H9 (cell line): ENCODE results near the gene NOSIP. TPM values are rescaled to one million over a fixed set of nuclear protein-coding genes. Genes with fewer than 3 reads are reported as not detected.

Source experiments
- DNase-seq: peaks from one replicate; pipeline ENCODE4 v3.0.0-alpha.2; 2017
- H2AFZ ChIP-seq: one replicate; pipeline ENCODE4 v1.6.1; 2013; ENCODE audit warnings: mild to moderate bottlenecking, low read length, control low read depth, moderate library complexity
- H2AK5ac ChIP-seq: 2 replicates; pipeline ENCODE4 v1.6.1; 2013; ENCODE audit warnings: low read length, control low read depth, mixed read lengths; ENCODE audit not compliant: insufficient read length
- H2BK120ac ChIP-seq: one replicate; pipeline ENCODE4 v1.6.1; 2013; ENCODE audit warnings: low read depth, mild to moderate bottlenecking, low read length, control low read depth, inconsistent platforms; ENCODE audit not compliant: poor library complexity, severe bottlenecking
- H2BK12ac ChIP-seq: 2 replicates; pipeline ENCODE4 v1.6.1; 2013; ENCODE audit warnings: low read length, control low read depth, mixed read lengths, low read depth; ENCODE audit not compliant: insufficient read length
- H2BK15ac ChIP-seq: 2 replicates; pipeline ENCODE4 v1.6.1; 2013; ENCODE audit warnings: low read depth, low read length, control low read depth
- H2BK20ac ChIP-seq: one replicate; pipeline ENCODE4 v1.6.1; 2013; ENCODE audit warnings: low read depth, mild to moderate bottlenecking, low read length, control low read depth, inconsistent platforms; ENCODE audit not compliant: poor library complexity, severe bottlenecking
- H2BK5ac ChIP-seq: 2 replicates; pipeline ENCODE4 v1.6.1; 2013; ENCODE audit warnings: low read length, control low read depth, mixed read lengths; ENCODE audit not compliant: insufficient read length
- H3K14ac ChIP-seq: 2 replicates; pipeline ENCODE4 v1.6.1; 2013; ENCODE audit warnings: low read length, control low read depth; ENCODE audit not compliant: insufficient read depth
- H3K18ac ChIP-seq: 2 replicates; pipeline ENCODE4 v1.6.1; 2013; ENCODE audit warnings: low read depth, mild to moderate bottlenecking, mixed read lengths, low read length, control low read depth; ENCODE audit not compliant: insufficient read length
- H3K23ac ChIP-seq: 2 replicates; pipeline ENCODE4 v1.6.1; 2013; ENCODE audit warnings: low read length, control low read depth, mixed read lengths, low read depth; ENCODE audit not compliant: insufficient read length
- H3K23me2 ChIP-seq: 2 replicates; pipeline ENCODE4 v1.6.1; 2013; ENCODE audit warnings: low read depth, mild to moderate bottlenecking, mixed read lengths, low read length, control low read depth; ENCODE audit not compliant: insufficient read length, poor library complexity, severe bottlenecking
- H3K27ac ChIP-seq: 2 replicates; pipeline ENCODE4 v1.5.1; 2013; ENCODE audit warnings: low read length, control low read depth, mixed read lengths, low read depth; ENCODE audit not compliant: insufficient read length
- H3K27me3 ChIP-seq: 2 replicates; pipeline ENCODE4 v1.6.1; 2013; ENCODE audit warnings: low read length, control low read depth, inconsistent platforms; ENCODE audit not compliant: insufficient read depth
- H3K4ac ChIP-seq: 2 replicates; pipeline ENCODE4 v1.6.1; 2013; ENCODE audit warnings: low read depth, mild to moderate bottlenecking, control low read depth, inconsistent platforms, low read length, moderate library complexity
- H3K4me1 ChIP-seq: 2 replicates; pipeline ENCODE4 v1.6.1; 2013; ENCODE audit warnings: low read length, control low read depth, inconsistent platforms; ENCODE audit not compliant: insufficient read depth
- H3K4me2 ChIP-seq: 2 replicates; pipeline ENCODE4 v1.6.1; 2013; ENCODE audit warnings: low read length, control low read depth, mixed read lengths; ENCODE audit not compliant: insufficient read length, insufficient read depth
- H3K56ac ChIP-seq: 2 replicates; pipeline ENCODE4 v1.6.1; 2013; ENCODE audit warnings: low read depth, mild to moderate bottlenecking, mixed read lengths, low read length, control low read depth; ENCODE audit not compliant: insufficient read length
- H3K79me1 ChIP-seq: 2 replicates; pipeline ENCODE4 v1.6.1; 2013; ENCODE audit warnings: low read depth, mild to moderate bottlenecking, moderate library complexity, low read length, control low read depth, inconsistent platforms; ENCODE audit not compliant: insufficient read depth, poor library complexity, severe bottlenecking
- H3K79me2 ChIP-seq: 2 replicates; pipeline ENCODE4 v1.6.1; 2013; ENCODE audit warnings: low read length, control low read depth, inconsistent platforms; ENCODE audit not compliant: insufficient read depth
- H3K9ac ChIP-seq: 2 replicates; pipeline ENCODE4 v1.6.1; 2013; ENCODE audit warnings: low read length, control low read depth, mixed read lengths; ENCODE audit not compliant: insufficient read length; ENCODE audit errors: extremely low read depth
- H3K9me3 ChIP-seq: one replicate; pipeline ENCODE4 v1.6.1; 2013; ENCODE audit warnings: low read depth, low read length, inconsistent platforms; ENCODE audit not compliant: control insufficient read depth
- H3T11ph ChIP-seq: one replicate; pipeline ENCODE4 v1.6.1; 2013; ENCODE audit warnings: mild to moderate bottlenecking, low read length, control low read depth, inconsistent platforms
- H4K20me1 ChIP-seq: one replicate; pipeline ENCODE4 v1.6.1; 2013; ENCODE audit not compliant: control insufficient read depth, insufficient read length, insufficient read depth
- H4K5ac ChIP-seq: 2 replicates; pipeline ENCODE4 v1.6.1; 2013; ENCODE audit warnings: low read depth, mild to moderate bottlenecking, mixed read lengths, low read length, control low read depth; ENCODE audit not compliant: insufficient read length
- H4K8ac ChIP-seq: replicated peaks from 2 replicates; pipeline ENCODE4 v1.6.1; 2013; ENCODE audit warnings: low read length, control low read depth, mixed read lengths, low read depth; ENCODE audit not compliant: insufficient read length
- H4K91ac ChIP-seq: 2 replicates; pipeline ENCODE4 v1.6.1; 2013; ENCODE audit warnings: low read depth, mild to moderate bottlenecking, moderate library complexity, mixed read lengths, low read length, control low read depth; ENCODE audit not compliant: insufficient read length
- H3K27ac Mint-ChIP-seq, 3 experiments: 2 replicates in 2 of 3; 3 replicates in 1 of 3; pipeline ENCODE4 v1.8.0; 2020 to 2021; ENCODE audit warnings: mixed read lengths in 3 of 3, mild to moderate bottlenecking in 1 of 3, moderate library complexity in 1 of 3
- H3K27me3 Mint-ChIP-seq: 2 replicates; pipeline ENCODE4 v1.8.0; 2021; ENCODE audit warnings: low read depth, mild to moderate bottlenecking, moderate library complexity, mixed read lengths
- H3K36me3 Mint-ChIP-seq, 3 experiments: 2 replicates in 2 of 3; 3 replicates in 1 of 3; pipeline ENCODE4 v1.8.0; 2020 to 2021; ENCODE audit warnings: low read depth in 3 of 3, mixed read lengths in 3 of 3; ENCODE audit not compliant: insufficient read depth in 1 of 3
- H3K4me1 Mint-ChIP-seq, 2 experiments: 2 replicates each; pipeline ENCODE4 v1.8.0; 2020; ENCODE audit warnings: mixed read lengths in 2 of 2
- H3K4me3 Mint-ChIP-seq, 2 experiments: 2 replicates in 1 of 2; 3 replicates in 1 of 2; pipeline ENCODE4 v1.8.0; 2020 to 2021; ENCODE audit warnings: mild to moderate bottlenecking in 2 of 2, mixed read lengths in 2 of 2, moderate library complexity in 1 of 2
- H3K9me3 Mint-ChIP-seq, 2 experiments: 2 replicates in 1 of 2; 3 replicates in 1 of 2; pipeline ENCODE4 v1.8.0; 2020; ENCODE audit warnings: mild to moderate bottlenecking in 2 of 2, mixed read lengths in 2 of 2, moderate library complexity in 1 of 2
- WGBS: extraction: QIAGEN DNeasy Blood & Tissue Kit; methylation state at CpG from one replicate; pipeline ENCODE4 v1.1.7; 2013; ENCODE audit warnings: missing lambda C conversion rate, low lambda C conversion rate, mixed read lengths; ENCODE audit not compliant: insufficient read length; ENCODE audit errors: extremely low coverage; 5-methylcytosine and 5-hydroxymethylcytosine counted together
- total RNA-seq: library from RNA; stranded (reverse); gene quantifications from 2 replicates; pipeline ENCODE4 v1.2.1, GENCODE V29; 2021
- TF ChIP-seq, protein P1 (sequence below): fragments of 200-600 bp; sonication (generic); conservative IDR thresholded peaks from 3 replicates; pipeline ENCODE4 v1.8.0; 2021; ENCODE audit warnings: antibody characterized with exemption, mild to moderate bottlenecking

Gene NOSIP
- total RNA-seq, 1 experiment from 2014 or later = 78.4 TPM

- no peak overlapping the region for H3K4me2 ChIP-seq
These were observed 9.1 kb upstream of the NOSIP start for GRCh38 chr19:49589502-49589905.

More at GRCh38 chr19:49589502-49589905, 9.1 kb upstream of the NOSIP start:
- no peak overlapping the region for H4K8ac ChIP-seq
- H3K79me2 ChIP-seq = peaks cover 2% of the 10 kb centered on the region; the same call in 1 of the 2 replicates
- H3K4ac ChIP-seq = no peak overlapping the region
- Mint-ChIP-seq H3K36me3 (peaks cover 9 to 11% (median 10%) of the 10 kb centered on the region in 3 experiments; a peak in 6 of 7 replicates), H3K27me3 (no peaks in the 10 kb centered on the region), H3K4me1 (peaks cover 15 to 33% of the 10 kb centered on the region in 2 experiments), H3K4me3 (peak overlapping the region in 1 of 2 experiments; percentile 60; a peak in 2 of 5 replicates), H3K9me3 (no peaks in the 10 kb centered on the region; a peak in 2 of 5 replicates), H3K27ac (peak overlapping the region in 2 of 3 experiments; percentile 49 to 88; a peak in 3 of 7 replicates)
- no peaks in the 10 kb centered on the region for H3K27me3 ChIP-seq
- H2BK15ac ChIP-seq = no peak overlapping the region
- H4K91ac ChIP-seq = no peak overlapping the region
- H2BK120ac ChIP-seq = no peak overlapping the region
- H2AK5ac ChIP-seq = no peak overlapping the region
- H3K9ac ChIP-seq = no peak overlapping the region
- DNase-seq = no peak
- no peak overlapping the region for H2BK20ac ChIP-seq
- H2BK12ac ChIP-seq = no peak overlapping the region
- H3K23me2 ChIP-seq = peaks cover 14% of the 10 kb centered on the region
- no peaks in the 10 kb centered on the region; the same call in 1 of the 2 replicates for H3K4me1 ChIP-seq
- H3K27ac ChIP-seq = no peak overlapping the region
- H3K9me3 ChIP-seq = no peaks in the 10 kb centered on the region
- no peak overlapping the region for H3K14ac ChIP-seq
- H3T11ph ChIP-seq = no peak overlapping the region
- H4K5ac ChIP-seq = no peak overlapping the region
- no peaks in the 10 kb centered on the region for H4K20me1 ChIP-seq
- TF ChIP-seq, protein P1, sequence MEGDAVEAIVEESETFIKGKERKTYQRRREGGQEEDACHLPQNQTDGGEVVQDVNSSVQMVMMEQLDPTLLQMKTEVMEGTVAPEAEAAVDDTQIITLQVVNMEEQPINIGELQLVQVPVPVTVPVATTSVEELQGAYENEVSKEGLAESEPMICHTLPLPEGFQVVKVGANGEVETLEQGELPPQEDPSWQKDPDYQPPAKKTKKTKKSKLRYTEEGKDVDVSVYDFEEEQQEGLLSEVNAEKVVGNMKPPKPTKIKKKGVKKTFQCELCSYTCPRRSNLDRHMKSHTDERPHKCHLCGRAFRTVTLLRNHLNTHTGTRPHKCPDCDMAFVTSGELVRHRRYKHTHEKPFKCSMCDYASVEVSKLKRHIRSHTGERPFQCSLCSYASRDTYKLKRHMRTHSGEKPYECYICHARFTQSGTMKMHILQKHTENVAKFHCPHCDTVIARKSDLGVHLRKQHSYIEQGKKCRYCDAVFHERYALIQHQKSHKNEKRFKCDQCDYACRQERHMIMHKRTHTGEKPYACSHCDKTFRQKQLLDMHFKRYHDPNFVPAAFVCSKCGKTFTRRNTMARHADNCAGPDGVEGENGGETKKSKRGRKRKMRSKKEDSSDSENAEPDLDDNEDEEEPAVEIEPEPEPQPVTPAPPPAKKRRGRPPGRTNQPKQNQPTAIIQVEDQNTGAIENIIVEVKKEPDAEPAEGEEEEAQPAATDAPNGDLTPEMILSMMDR = no peak
- no peak overlapping the region for H3K23ac ChIP-seq
- H3K56ac ChIP-seq = no peak overlapping the region
- H2AFZ ChIP-seq = no peak overlapping the region
- no CpG with 5 or more reads among the region's 5 CpGs for WGBS
- H2BK5ac ChIP-seq = no peak overlapping the region
- H3K18ac ChIP-seq = no peak overlapping the region
- H3K79me1 ChIP-seq = peaks cover 5% of the 10 kb centered on the region
